Measurements from ENCODE around the gene LRIT1.

GRCh38 chr10:84191106-84191505 is 50.2 kb downstream of the LRIT1 start:
- TF ChIP-seq, protein P1, sequence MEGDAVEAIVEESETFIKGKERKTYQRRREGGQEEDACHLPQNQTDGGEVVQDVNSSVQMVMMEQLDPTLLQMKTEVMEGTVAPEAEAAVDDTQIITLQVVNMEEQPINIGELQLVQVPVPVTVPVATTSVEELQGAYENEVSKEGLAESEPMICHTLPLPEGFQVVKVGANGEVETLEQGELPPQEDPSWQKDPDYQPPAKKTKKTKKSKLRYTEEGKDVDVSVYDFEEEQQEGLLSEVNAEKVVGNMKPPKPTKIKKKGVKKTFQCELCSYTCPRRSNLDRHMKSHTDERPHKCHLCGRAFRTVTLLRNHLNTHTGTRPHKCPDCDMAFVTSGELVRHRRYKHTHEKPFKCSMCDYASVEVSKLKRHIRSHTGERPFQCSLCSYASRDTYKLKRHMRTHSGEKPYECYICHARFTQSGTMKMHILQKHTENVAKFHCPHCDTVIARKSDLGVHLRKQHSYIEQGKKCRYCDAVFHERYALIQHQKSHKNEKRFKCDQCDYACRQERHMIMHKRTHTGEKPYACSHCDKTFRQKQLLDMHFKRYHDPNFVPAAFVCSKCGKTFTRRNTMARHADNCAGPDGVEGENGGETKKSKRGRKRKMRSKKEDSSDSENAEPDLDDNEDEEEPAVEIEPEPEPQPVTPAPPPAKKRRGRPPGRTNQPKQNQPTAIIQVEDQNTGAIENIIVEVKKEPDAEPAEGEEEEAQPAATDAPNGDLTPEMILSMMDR (IDR thresholded peaks at IDR 0.05; ENCODE audit: insufficient read depth, low read depth, low read length) = no peak
- no peak for TF ChIP-seq EZH2 (IDR thresholded peaks at IDR 0.05; ENCODE audit: insufficient read depth, low read length)
